ENCODE results near the gene NAPSA.

The NAPSA gene

DNA sequence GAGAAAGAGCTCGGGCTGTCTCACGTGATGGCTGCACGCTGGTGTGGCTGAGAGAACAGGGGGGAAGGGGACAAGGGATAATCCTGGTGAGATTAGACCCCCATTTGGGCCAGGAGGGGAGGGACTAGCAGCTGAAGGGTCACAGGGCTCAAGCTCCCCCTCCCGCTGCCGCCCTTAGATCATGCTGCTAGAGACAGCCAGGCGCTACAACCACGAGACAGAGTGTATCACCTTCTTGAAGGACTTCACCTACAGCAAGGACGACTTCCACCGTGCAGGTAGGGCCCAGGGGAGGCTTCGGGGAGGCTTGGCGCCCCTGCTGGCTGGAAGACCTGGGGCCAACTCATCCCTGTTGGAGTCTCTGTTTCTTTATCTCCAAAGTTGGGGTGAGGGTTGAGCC is 14.2 kb upstream of the NAPSA start:
- no peak for DNase-seq
- CTCF ChIA-PET = no interaction called here
- Mint-ChIP-seq H3K36me3 (peaks cover 45% of the 10 kb centered on the region), H3K27me3 (no peaks in the 10 kb centered on the region), H3K27ac (no peak overlapping the region), H3K4me1 (peaks cover 40% of the 10 kb centered on the region), H3K4me3 (no peak overlapping the region), H3K9me3 (no peaks in the 10 kb centered on the region)

- Mint-ChIP-seq H3K27ac (no peak overlapping the region), H3K36me3 (peaks cover 40% of the 10 kb centered on the region), H3K4me3 (no peak overlapping the region), H3K9me3 (no peaks in the 10 kb centered on the region), H3K27me3 (no peaks in the 10 kb centered on the region), H3K4me1 (peaks cover 39% of the 10 kb centered on the region)
- CTCF ChIA-PET = no interaction called here
- no peak for DNase-seq
Measured at GRCh38 chr19:50378863-50379236, 13.4 kb upstream of the NAPSA start.

DNA sequence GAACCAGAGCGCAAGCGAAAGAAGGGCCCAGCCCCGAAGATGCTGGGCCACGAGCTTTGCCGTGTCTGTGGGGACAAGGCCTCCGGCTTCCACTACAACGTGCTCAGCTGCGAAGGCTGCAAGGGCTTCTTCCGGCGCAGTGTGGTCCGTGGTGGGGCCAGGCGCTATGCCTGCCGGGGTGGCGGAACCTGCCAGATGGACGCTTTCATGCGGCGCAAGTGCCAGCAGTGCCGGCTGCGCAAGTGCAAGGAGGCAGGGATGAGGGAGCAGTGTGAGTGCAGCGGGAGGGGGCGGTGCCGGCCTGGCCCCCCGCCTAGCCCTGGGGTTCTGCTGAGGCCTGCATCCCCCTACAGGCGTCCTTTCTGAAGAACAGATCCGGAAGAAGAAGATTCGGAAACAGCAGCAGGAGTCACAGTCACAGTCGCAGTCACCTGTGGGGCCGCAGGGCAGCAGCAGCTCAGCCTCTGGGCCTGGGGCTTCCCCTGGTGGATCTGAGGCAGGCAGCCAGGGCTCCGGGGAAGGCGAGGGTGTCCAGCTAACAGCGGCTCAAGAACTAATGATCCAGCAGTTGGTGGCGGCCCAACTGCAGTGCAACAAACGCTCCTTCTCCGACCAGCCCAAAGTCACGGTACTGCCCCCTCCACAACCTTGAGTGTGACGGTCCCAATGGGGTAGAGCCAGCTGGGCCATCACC is 12.9 kb upstream of the NAPSA start:
- peaks cover 40% of the 10 kb centered on the region for H3K36me3 Mint-ChIP-seq
- H3K27me3 Mint-ChIP-seq = no peaks in the 10 kb centered on the region
- peak overlapping the region; percentile 98 for H3K27ac Mint-ChIP-seq
- no peak for DNase-seq
- peak overlapping the region; percentile 90 for H3K4me3 Mint-ChIP-seq
- no peaks in the 10 kb centered on the region for H3K9me3 Mint-ChIP-seq
- peaks cover 34% of the 10 kb centered on the region for H3K4me1 Mint-ChIP-seq
- CTCF ChIA-PET = no interaction called here

DNA sequence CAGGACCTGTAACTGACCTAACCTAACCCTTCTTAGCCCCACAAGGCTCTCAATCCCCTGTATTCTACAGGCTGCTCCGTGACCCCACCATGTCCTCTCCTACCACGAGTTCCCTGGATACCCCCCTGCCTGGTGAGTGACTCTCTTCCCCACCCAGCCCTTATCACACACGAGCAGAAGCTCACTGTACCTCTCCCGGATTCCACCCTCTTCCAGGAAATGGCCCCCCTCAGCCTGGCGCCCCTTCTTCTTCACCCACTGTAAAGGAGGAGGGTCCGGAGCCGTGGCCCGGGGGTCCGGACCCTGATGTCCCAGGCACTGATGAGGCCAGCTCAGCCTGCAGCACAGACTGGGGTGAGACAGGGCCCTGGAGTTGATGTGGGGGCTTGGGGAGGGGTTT is 12.1 kb upstream of the NAPSA start:
- Mint-ChIP-seq H3K27ac (peak overlapping the region; percentile 98), H3K9me3 (no peaks in the 10 kb centered on the region), H3K4me1 (peaks cover 30% of the 10 kb centered on the region), H3K27me3 (no peaks in the 10 kb centered on the region), H3K4me3 (peak overlapping the region; percentile 90), H3K36me3 (peaks cover 40% of the 10 kb centered on the region)
- no peak for DNase-seq
- CTCF ChIA-PET = no interaction called here

- Mint-ChIP-seq H3K27ac (peak overlapping the region; percentile 98), H3K9me3 (no peaks in the 10 kb centered on the region), H3K36me3 (peaks cover 40% of the 10 kb centered on the region), H3K27me3 (no peaks in the 10 kb centered on the region), H3K4me3 (peak overlapping the region; percentile 90), H3K4me1 (peaks cover 30% of the 10 kb centered on the region)
- DNase-seq = peak; percentile 72
- CTCF ChIA-PET = no interaction called here
Measured at GRCh38 chr19:50377051-50377461, 11.6 kb upstream of the NAPSA start.

- Mint-ChIP-seq H3K9me3 (no peaks in the 10 kb centered on the region), H3K4me1 (peaks cover 30% of the 10 kb centered on the region), H3K27ac (peak within 1 kb of the TSS; percentile 98), H3K36me3 (peaks cover 38% of the 10 kb centered on the region), H3K4me3 (peak within 1 kb of the TSS; percentile 90), H3K27me3 (no peaks in the 10 kb centered on the region)
- DNase-seq = peak; percentile 95
- CTCF ChIA-PET = interaction anchor here (0.7 to 1.1 kb wide), 3 partner anchors 9 to 23 kb away, joined by 3 to 6 read pairs (median 3); no protein-coding TSS in a partner anchor
Measured at GRCh38 chr19:50376166-50377050, 11.0 kb upstream of the NAPSA start, which contains the start of gene NR1H2. TSS of gene NR1H2 (plus strand) at chr19:50376457. CDS start at chr19:50377606, 1,149 bp downstream.

- DNase-seq = no peak
- no peaks in the 10 kb centered on the region for H3K27me3 Mint-ChIP-seq
- H3K9me3 Mint-ChIP-seq = no peaks in the 10 kb centered on the region
- no peak overlapping the region for H3K4me3 Mint-ChIP-seq
- CTCF ChIA-PET = interaction anchor here (0.5 kb wide), 1 partner anchor 20 kb away, joined by 3 read pairs; no protein-coding TSS in a partner anchor
- H3K27ac Mint-ChIP-seq = no peak overlapping the region
- peaks cover 2% of the 10 kb centered on the region for H3K36me3 Mint-ChIP-seq
- H3K4me1 Mint-ChIP-seq = peaks cover 37% of the 10 kb centered on the region
Measured at GRCh38 chr19:50371914-50372475, 6.6 kb upstream of the NAPSA start.

- peak; percentile 87 for DNase-seq
- H3K36me3 Mint-ChIP-seq = no peaks in the 10 kb centered on the region
- CTCF ChIA-PET = interaction anchor here (1.4 to 4.2 kb wide), 5 partner anchors 11 to 93 kb away, joined by 3 to 20 read pairs (median 7); no protein-coding TSS in a partner anchor
- no peaks in the 10 kb centered on the region for H3K27me3 Mint-ChIP-seq
- peak overlapping the region; percentile 88 for H3K4me3 Mint-ChIP-seq
- H3K27ac Mint-ChIP-seq = peak overlapping the region; percentile 91
- peaks cover 42% of the 10 kb centered on the region for H3K4me1 Mint-ChIP-seq
- H3K9me3 Mint-ChIP-seq = no peaks in the 10 kb centered on the region
Measured at GRCh38 chr19:50368649-50369570, 3.5 kb upstream of the NAPSA start.

DNA sequence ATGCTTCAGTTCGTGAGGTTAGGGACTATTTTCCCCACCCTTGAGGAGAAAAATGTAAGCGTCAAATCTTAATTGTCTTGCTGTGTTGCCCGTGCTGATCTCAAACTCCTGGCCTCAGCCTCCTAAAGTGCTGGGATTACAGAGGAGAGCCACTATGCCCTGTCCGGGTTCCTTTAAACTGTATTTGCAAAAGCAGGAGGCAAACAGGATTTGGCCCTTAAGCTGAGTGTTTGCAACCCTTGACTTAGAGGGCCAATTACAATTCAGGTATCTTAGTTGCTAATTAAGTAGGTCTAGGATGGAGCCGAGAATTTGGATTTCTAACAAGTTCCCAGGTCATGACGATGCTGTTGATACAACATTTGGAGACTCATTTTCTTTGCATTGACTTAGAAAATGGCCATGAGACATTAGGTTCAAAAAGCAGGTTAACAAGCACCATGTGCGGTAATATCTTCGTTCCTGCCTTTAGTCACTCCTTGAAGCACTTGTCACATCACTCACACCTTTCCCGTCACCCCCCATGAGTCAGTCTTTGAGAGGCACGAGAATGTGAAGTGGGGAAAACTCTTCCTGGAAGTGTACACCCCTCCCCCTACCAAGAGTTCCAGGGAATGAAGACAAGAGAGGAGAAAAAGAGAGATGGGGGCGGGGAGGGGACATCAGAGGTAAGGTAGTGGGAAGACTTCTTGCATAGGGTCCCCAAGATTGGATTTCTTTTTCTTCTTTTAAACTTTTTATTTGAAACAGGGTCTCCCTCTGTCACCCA is 2.6 kb downstream of the NAPSA start:
- no peak for DNase-seq
- Mint-ChIP-seq H3K4me3 (no peak overlapping the region), H3K9me3 (no peaks in the 10 kb centered on the region), H3K36me3 (peaks cover 10% of the 10 kb centered on the region), H3K4me1 (peaks cover 85% of the 10 kb centered on the region), H3K27ac (peak overlapping the region; percentile 68), H3K27me3 (peaks cover 7% of the 10 kb centered on the region)
- CTCF ChIA-PET = interaction anchor here (1.6 to 2.1 kb wide), 2 partner anchors 98 to 193 kb away, joined by 4 to 8 read pairs; no protein-coding TSS in a partner anchor

DNA sequence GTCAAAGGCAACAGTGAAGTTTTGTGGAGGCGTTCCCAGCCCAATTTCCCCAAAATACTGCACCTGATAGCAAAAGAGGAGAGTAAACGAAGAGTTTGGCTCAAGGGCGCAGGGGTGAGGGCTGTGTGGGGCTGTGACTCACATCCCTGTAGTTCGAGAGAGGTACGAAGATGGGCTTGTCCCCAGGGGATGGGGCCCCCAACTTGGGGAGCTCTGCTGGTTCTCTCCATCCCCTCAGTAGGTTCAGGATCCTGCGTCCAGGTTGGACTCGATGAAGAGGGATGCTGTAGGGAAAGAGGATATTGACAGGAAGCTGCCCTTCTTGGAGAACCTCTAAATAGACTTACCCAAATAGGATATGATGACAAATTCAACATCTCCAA is 3.4 kb downstream of the NAPSA start:
- peaks cover 11% of the 10 kb centered on the region for H3K27me3 Mint-ChIP-seq
- peaks cover 85% of the 10 kb centered on the region for H3K4me1 Mint-ChIP-seq
- peak overlapping the region; percentile 59 for H3K27ac Mint-ChIP-seq
- no peaks in the 10 kb centered on the region for H3K9me3 Mint-ChIP-seq
- DNase-seq = no peak
- CTCF ChIA-PET = interaction anchor here (1.2 to 2.1 kb wide), 3 partner anchors 23 to 194 kb away, joined by 3 to 8 read pairs (median 4); no protein-coding TSS in a partner anchor
- peaks cover 10% of the 10 kb centered on the region for H3K36me3 Mint-ChIP-seq
- H3K4me3 Mint-ChIP-seq = no peak overlapping the region

DNA sequence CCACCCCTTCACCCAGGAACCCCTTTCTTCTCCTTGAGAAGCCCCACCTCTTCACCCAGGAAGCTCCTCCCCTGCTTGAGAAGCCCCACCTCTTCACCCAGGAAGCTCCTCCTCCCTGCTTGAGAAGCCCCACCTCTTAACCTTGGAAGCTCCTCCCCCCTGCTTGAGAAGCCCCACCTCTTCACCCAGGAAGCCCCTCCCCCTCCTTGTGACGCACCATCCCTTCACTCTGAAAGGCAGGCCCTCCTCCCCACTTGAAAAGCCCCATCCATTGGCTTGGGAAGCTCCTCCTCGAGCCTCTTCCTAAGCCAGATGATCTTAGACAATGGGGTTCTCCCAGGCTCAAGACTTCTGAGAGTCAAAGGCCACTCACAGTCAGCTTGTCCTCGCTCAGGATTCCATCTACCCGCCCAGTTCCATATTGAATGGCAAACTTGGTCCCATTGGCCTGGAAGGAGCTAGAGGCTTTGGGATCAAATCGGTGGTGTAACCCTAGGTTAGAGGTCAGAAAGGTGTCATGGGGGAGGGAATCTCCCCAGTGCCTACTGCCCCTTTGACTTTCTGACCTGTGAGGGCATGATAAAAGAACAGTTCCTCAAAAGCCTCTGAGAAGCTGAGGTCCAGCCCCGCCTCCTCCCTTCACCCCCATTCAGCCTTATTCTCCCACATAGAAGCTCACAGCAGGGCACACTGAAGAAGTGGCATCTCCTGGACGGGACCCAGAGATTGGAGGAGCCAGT is 4.0 kb downstream of the NAPSA start:
- peaks cover 11% of the 10 kb centered on the region for H3K27me3 Mint-ChIP-seq
- peaks cover 10% of the 10 kb centered on the region for H3K36me3 Mint-ChIP-seq
- no peak for DNase-seq
- H3K9me3 Mint-ChIP-seq = no peaks in the 10 kb centered on the region
- H3K4me1 Mint-ChIP-seq = peaks cover 87% of the 10 kb centered on the region
- H3K4me3 Mint-ChIP-seq = no peak overlapping the region
- CTCF ChIA-PET = interaction anchor here (1.2 to 2.1 kb wide), 4 partner anchors 10 to 195 kb away, joined by 3 to 8 read pairs (median 4); no protein-coding TSS in a partner anchor
- H3K27ac Mint-ChIP-seq = no peak overlapping the region

DNA sequence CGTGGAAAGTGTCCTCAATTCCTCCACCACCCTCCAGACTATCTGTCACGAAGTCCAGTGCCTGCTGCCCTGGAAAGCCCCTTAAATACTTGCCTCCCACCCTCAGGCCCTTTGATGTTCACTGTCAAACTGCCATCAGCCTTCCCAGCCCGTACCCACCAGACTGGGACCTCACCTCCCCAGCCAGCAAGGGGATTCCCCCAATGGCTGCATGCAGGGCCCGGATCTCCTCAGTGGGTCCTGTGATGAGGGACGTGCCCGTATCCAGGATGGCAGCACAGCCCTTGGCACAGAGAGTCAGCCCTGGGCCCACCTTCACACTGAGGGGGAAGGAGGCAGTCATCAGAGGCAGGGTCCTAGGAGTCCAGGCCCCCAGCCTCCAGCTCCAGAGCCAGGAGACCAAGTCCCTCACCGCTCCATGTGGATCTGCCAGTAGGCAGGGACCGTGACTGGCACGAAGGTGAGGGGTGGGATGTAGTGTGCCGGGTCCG is 6.1 kb downstream of the NAPSA start:
- Mint-ChIP-seq H3K27me3 (peaks cover 11% of the 10 kb centered on the region), H3K36me3 (peaks cover 10% of the 10 kb centered on the region), H3K9me3 (no peaks in the 10 kb centered on the region), H3K4me1 (peaks cover 69% of the 10 kb centered on the region), H3K27ac (peak overlapping the region; percentile 98), H3K4me3 (peak overlapping the region; percentile 81)
- CTCF ChIA-PET = interaction anchor here (1.2 kb wide), 1 partner anchor 198 kb away, joined by 3 read pairs; no protein-coding TSS in a partner anchor
- DNase-seq = no peak

All from activated naive CD4-positive, alpha-beta T cell treated with anti-CD3 and anti-CD28 coated beads, Interleukin-2, amount 10 ng/mL, durations not matched to agents 7 days and 5 days (primary cell).